Fibroblast of lung (primary cell): ENCODE data around the gene CHP1. TPM values are rescaled to one million over a fixed set of nuclear protein-coding genes. Genes with fewer than 3 reads are reported as not detected.
A peak's percentile ranks its signal among the peaks of the same experiment; 100 is the strongest.

Source experiments
- DNase-seq, 2 donors: peaks; one replicate each; pipeline versions ENCODE4 v3.0.0 to v3.0.0-alpha.2; 2010; ENCODE audit warnings: low read depth in 2 of 2
- H2AFZ ChIP-seq: 2 replicates; pipeline ENCODE4 v1.5.1; 2012; ENCODE audit warnings: low read length, control low read depth, inconsistent platforms
- H3K27ac ChIP-seq: 2 replicates; pipeline ENCODE4 v1.5.1; 2011; ENCODE audit warnings: low read length, control low read depth; ENCODE audit not compliant: insufficient read depth
- H3K27me3 ChIP-seq: 2 replicates; pipeline ENCODE4 v1.5.1; 2011; ENCODE audit warnings: mild to moderate bottlenecking, low read length; ENCODE audit not compliant: control insufficient read depth, insufficient read depth
- H3K36me3 ChIP-seq: 2 replicates; pipeline ENCODE4 v1.5.1; 2011; ENCODE audit warnings: low read length; ENCODE audit not compliant: control insufficient read depth, insufficient read depth
- H3K4me1 ChIP-seq: 2 replicates; pipeline ENCODE4 v1.5.1; 2011; ENCODE audit warnings: low read length; ENCODE audit not compliant: control insufficient read depth, insufficient read depth; ENCODE audit errors: extremely low read depth
- H3K4me2 ChIP-seq: 2 replicates; pipeline ENCODE4 v1.5.1; 2011; ENCODE audit warnings: low read length, control low read depth; ENCODE audit not compliant: insufficient read depth; ENCODE audit errors: extremely low read depth
- H3K4me3 ChIP-seq, 4 experiments: fragments of 200-600 bp in 1 of 4; sonication (generic) in 1 of 4; replicated peaks in 1 of 4; 2 replicates each; pipeline ENCODE4 v1.5.1; 2011 to 2016; ENCODE audit warnings: low read length in 4 of 4, low read depth in 3 of 4, mild to moderate bottlenecking in 3 of 4, control low read depth in 2 of 4, inconsistent platforms in 1 of 4, mixed read lengths in 1 of 4; ENCODE audit not compliant: insufficient read depth in 1 of 4; ENCODE audit errors: control extremely low read depth in 1 of 4
- H3K79me2 ChIP-seq: 2 replicates; pipeline ENCODE4 v1.5.1; 2012; ENCODE audit warnings: mild to moderate bottlenecking, low read length, inconsistent platforms; ENCODE audit not compliant: control insufficient read depth, insufficient read depth
- H3K9ac ChIP-seq: 2 replicates; pipeline ENCODE4 v1.5.1; 2011; ENCODE audit warnings: mild to moderate bottlenecking, low read length, control low read depth; ENCODE audit not compliant: insufficient read depth
- H3K9me3 ChIP-seq: 2 replicates; pipeline ENCODE4 v1.5.1; 2012; ENCODE audit warnings: low read depth, low read length; ENCODE audit not compliant: control insufficient read depth, insufficient read depth
- H4K20me1 ChIP-seq: 2 replicates; pipeline ENCODE4 v1.5.1; 2011; ENCODE audit warnings: low read length; ENCODE audit not compliant: control insufficient read depth, insufficient read depth; ENCODE audit errors: extremely low read depth
- EZH2 ChIP-seq: IDR thresholded peaks from 2 replicates; pipeline ENCODE4 v1.5.1; 2012; ENCODE audit warnings: low read length, control low read depth, mild to moderate bottlenecking; ENCODE audit errors: missing control alignments
- polyA plus RNA-seq, 2 donors: library from polyadenylated mRNA; depleted of rRNA in 1 of 2; stranded (reverse) in 1 of 2; unstranded in 1 of 2; fragments of >200 nt; gene quantifications; 2 replicates each; pipeline ENCODE4 v1.2.1, GENCODE V29; 2011 to 2012; ENCODE audit warnings: missing spikeins in 1 of 2
- total RNA-seq: library from RNA; depleted of rRNA; stranded (reverse); fragments of >200 nt; gene quantifications from 2 replicates; pipeline ENCODE4 v1.2.1, GENCODE V29; 2014
- TF ChIP-seq, protein P1 (sequence below), 2 donors: IDR thresholded peaks in 1 of 2; conservative IDR thresholded peaks in 1 of 2; 1 replicate in 1 of 2; 2 replicates in 1 of 2; pipeline ENCODE4 v1.5.1; 2011 to 2012; ENCODE audit warnings: low read length in 2 of 2, control low read depth in 1 of 2, inconsistent platforms in 1 of 2, low read depth in 1 of 2, mild to moderate bottlenecking in 1 of 2

CHP1 gene
- total and polyA plus RNA-seq, 2 donors (not counting 1 experiment from before 2014, with no cell fraction given), result 84.7 to 118 TPM

DNA sequence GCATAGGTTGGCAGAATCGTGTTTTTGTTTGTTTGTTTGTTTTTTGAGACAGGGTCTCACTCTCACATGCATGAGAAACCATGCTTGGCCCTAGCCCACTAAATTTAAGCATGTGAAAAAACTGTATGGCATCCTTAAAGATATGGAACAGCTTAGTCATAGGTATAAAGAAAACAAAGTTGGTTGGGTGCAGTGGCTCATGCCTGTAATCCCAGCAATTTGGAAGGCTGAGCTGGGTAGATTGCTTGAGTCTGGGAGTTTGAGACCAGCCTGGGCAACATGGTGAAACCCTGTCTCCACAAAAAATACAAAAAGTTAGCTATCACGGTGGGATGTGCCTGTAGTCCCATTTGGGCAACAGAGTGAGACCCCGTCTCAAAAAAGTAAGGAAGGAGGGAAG, 25.8 kb upstream of the CHP1 start:
- Histone ChIP-seq H3K79me2 (no peaks in the 10 kb centered on the region), H3K4me1 (no peaks in the 10 kb centered on the region), H3K36me3 (no peaks in the 10 kb centered on the region), H3K27ac (no peak overlapping the region), H2AFZ (no peak overlapping the region), H3K9ac (no peak overlapping the region), H3K9me3 (no peaks in the 10 kb centered on the region), H3K27me3 (peaks cover 6% of the 10 kb centered on the region), H3K4me2 (no peak overlapping the region), H4K20me1 (no peaks in the 10 kb centered on the region), H3K4me3 (no peak overlapping the region)
- no peak for TF ChIP-seq EZH2
- TF ChIP-seq, protein P1, sequence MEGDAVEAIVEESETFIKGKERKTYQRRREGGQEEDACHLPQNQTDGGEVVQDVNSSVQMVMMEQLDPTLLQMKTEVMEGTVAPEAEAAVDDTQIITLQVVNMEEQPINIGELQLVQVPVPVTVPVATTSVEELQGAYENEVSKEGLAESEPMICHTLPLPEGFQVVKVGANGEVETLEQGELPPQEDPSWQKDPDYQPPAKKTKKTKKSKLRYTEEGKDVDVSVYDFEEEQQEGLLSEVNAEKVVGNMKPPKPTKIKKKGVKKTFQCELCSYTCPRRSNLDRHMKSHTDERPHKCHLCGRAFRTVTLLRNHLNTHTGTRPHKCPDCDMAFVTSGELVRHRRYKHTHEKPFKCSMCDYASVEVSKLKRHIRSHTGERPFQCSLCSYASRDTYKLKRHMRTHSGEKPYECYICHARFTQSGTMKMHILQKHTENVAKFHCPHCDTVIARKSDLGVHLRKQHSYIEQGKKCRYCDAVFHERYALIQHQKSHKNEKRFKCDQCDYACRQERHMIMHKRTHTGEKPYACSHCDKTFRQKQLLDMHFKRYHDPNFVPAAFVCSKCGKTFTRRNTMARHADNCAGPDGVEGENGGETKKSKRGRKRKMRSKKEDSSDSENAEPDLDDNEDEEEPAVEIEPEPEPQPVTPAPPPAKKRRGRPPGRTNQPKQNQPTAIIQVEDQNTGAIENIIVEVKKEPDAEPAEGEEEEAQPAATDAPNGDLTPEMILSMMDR (conservative IDR thresholded peaks at IDR 0.05 in 1 of 2, IDR thresholded peaks at IDR 0.05 in 1 of 2; ENCODE audit: low read depth in 1 of 2, low read length in 2 of 2), result no peak
- peak in 1 of 2 donors; percentile 18 for DNase-seq

DNA sequence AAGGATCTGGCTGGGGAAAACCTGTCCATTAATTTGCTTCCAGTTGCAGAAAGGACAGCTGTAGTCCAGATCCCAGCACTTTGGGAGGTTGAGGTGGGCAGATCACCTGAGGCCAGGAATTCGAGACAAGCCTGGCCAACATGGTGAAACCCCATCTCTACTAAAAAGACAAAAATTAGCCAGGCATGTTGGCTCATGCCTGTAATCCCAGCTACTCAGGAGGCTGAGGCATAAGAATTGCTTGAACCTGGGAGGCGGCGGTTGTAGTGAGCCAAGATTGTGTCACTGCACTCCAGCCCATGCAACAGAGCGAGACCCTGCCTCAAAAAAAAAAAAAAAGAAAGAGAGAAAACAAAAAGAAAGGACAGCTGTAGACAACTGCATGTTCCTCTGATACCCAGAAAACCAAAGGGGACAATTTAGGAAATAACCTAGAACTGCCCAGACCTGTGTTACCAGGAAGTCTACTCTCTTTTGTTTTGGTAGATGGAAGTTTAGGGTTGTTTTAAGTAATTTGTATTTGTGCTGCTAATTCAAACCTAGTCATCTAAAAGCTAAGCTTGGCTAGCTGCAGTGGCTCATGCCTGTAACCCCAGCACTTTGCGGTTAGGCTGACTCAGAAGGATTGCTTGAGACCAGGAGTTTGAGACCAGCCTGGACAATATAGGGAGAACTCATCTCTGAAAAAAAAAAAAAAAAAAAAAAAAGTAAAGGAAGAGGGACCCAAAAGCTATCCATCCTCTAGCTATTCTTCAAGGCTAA, 23.2 kb upstream of the CHP1 start:
- no peaks in the 10 kb centered on the region for H3K4me1 ChIP-seq
- H2AFZ ChIP-seq, result no peak overlapping the region
- no peak overlapping the region for H3K9ac ChIP-seq
- peak; percentile 18 to 75 for DNase-seq
- H3K27ac ChIP-seq, result no peak overlapping the region
- H3K27me3 ChIP-seq, result peaks cover 6% of the 10 kb centered on the region
- no peaks in the 10 kb centered on the region for H3K79me2 ChIP-seq
- no peak overlapping the region for H3K4me3 ChIP-seq
- no peaks in the 10 kb centered on the region for H4K20me1 ChIP-seq
- H3K4me2 ChIP-seq, result no peak overlapping the region
- H3K36me3 ChIP-seq, result no peaks in the 10 kb centered on the region
- H3K9me3 ChIP-seq, result no peaks in the 10 kb centered on the region
- TF ChIP-seq EZH2, result no peak
- TF ChIP-seq, protein P1 (conservative IDR thresholded peaks at IDR 0.05 in 1 of 2, IDR thresholded peaks at IDR 0.05 in 1 of 2; ENCODE audit: low read depth in 1 of 2, low read length in 2 of 2), result no peak

DNA sequence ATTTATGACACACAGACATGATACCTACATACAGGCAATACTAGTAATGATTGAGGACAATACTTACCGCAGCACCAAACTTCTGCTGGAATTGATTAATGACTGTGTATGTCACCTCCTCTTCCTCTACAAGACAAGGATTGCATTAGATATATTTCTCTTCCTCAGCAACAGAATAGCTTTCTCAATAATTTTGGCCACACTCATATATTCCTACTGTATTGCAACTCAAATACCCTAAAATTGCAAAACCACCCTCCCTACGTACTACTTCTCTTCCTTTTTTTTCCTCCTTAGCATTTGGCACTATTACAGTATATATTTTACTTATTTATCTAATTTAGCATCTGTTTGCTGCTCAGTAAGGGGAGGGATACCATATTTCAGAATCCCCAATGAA, 15.4 kb upstream of the CHP1 start:
- H3K9ac ChIP-seq, result no peak overlapping the region
- no peaks in the 10 kb centered on the region for H3K36me3 ChIP-seq
- H4K20me1 ChIP-seq, result no peaks in the 10 kb centered on the region
- H3K27me3 ChIP-seq, result peaks cover 13% of the 10 kb centered on the region
- no peak overlapping the region for H2AFZ ChIP-seq
- peak in 1 of 2 donors; percentile 8 for DNase-seq
- no peak overlapping the region for H3K27ac ChIP-seq
- TF ChIP-seq, protein P1 (conservative IDR thresholded peaks at IDR 0.05 in 1 of 2, IDR thresholded peaks at IDR 0.05 in 1 of 2; ENCODE audit: low read depth in 1 of 2, low read length in 2 of 2), result no peak
- no peak for TF ChIP-seq EZH2
- H3K9me3 ChIP-seq, result no peaks in the 10 kb centered on the region
- H3K4me1 ChIP-seq, result no peaks in the 10 kb centered on the region
- no peak overlapping the region for H3K4me2 ChIP-seq
- no peaks in the 10 kb centered on the region for H3K79me2 ChIP-seq
- H3K4me3 ChIP-seq, result no peak overlapping the region
